ENCODE data around the gene SIGLEC14. TPM values are rescaled to one million over a fixed set of nuclear protein-coding genes. Genes with fewer than 3 reads are reported as not detected.

SIGLEC14 gene
- total and polyA plus RNA-seq, 2 experiments from 2014 or later, result not detected

- TF ChIP-seq ZNF462 (CRISPR knock-in tag; IDR thresholded peaks at IDR 0.05), result no peak
- no peak for TF ChIP-seq EZH2 (IDR thresholded peaks at IDR 0.05; ENCODE audit: low read depth, unreplicated experiment)
- no peak for TF ChIP-seq CREB1 (CRISPR knock-in tag; IDR thresholded peaks at IDR 0.05; ENCODE audit: low read depth)
Measured at GRCh38 chr19:51621178-51621577, 25.4 kb downstream of the SIGLEC14 start (continued).

DNA sequence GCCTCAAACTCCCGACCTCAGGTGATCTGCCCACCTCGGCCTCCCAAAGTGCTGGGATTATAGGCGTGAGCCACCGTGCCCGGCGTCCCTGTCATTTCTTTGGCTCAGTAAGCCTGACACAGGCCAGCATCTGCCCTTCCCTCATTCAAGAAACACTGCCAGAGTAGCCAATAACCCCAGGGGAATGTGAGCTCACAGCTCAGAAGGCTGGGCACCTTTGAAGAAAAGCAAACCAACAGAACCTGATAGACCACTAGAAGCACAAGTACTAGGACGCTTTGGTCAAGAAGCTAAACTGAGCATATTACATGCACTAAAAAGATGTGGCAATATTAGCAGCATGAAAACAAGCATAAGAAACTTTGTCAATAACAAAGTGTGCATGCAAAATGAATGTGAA, 30.6 kb downstream of the SIGLEC14 start:
- no peak for DNase-seq (ENCODE audit: low spot score)
- H4K20me1 ChIP-seq (replicated peaks; ENCODE audit: insufficient read depth), result no peaks in the 10 kb centered on the region
- Mint-ChIP-seq H3K27ac (no peak overlapping the region), H3K9me3 (peaks cover 89% of the 10 kb centered on the region), H3K27me3 (ENCODE audit: insufficient read depth, low read depth, poor library complexity) (peaks cover 4% of the 10 kb centered on the region), H3K4me3 (no peak overlapping the region), H3K36me3 (ENCODE audit: low read depth) (peaks cover 33% of the 10 kb centered on the region), H3K4me1 (no peaks in the 10 kb centered on the region)
- H3K4me3 ChIP-seq, result no peak overlapping the region
- no peaks in the 10 kb centered on the region for H3K36me3 ChIP-seq (ENCODE audit: insufficient read depth)
- no peak overlapping the region for H2AFZ ChIP-seq
- no peaks in the 10 kb centered on the region; the same call in 1 of the 2 replicates for H3K27me3 ChIP-seq (ENCODE audit: insufficient read depth)
- H3K4me1 ChIP-seq (ENCODE audit: insufficient read depth), result no peaks in the 10 kb centered on the region
- H3K9me2 ChIP-seq (ENCODE audit: insufficient read depth), result no peaks in the 10 kb centered on the region
- no peak overlapping the region for H3K4me2 ChIP-seq
- no peak for ATAC-seq
- H3K79me2 ChIP-seq (replicated peaks; ENCODE audit: insufficient read depth), result no peaks in the 10 kb centered on the region
- no peak overlapping the region for H3K27ac ChIP-seq (ENCODE audit: low read depth)
- no peaks in the 10 kb centered on the region for H3F3A ChIP-seq (replicated peaks; ENCODE audit: low read depth)
- TF ChIP-seq CTCF (conservative IDR thresholded peaks at IDR 0.05; ENCODE audit: low read depth in 2 of 2) (no peak), EZH2 (IDR thresholded peaks at IDR 0.05; ENCODE audit: low read depth, unreplicated experiment) (no peak), JUNB (IDR thresholded peaks at IDR 0.05; ENCODE audit: unreplicated experiment) (no peak), ZNF462 (CRISPR knock-in tag; IDR thresholded peaks at IDR 0.05) (no peak), CREB1 (CRISPR knock-in tag; IDR thresholded peaks at IDR 0.05; ENCODE audit: low read depth) (no peak), ZNF331 (CRISPR knock-in tag; IDR thresholded peaks at IDR 0.05; ENCODE audit: low read depth) (no peak), EZH2phosphoT487 (IDR thresholded peaks at IDR 0.05; ENCODE audit: unreplicated experiment) (no peak), STAT1 (IDR thresholded peaks at IDR 0.05; ENCODE audit: unreplicated experiment) (no peak)

Measured in GM23338 (cell line).